ENCODE measurements around the gene STRA8.
"Not testable (repeated sequence)": the region's sequence is repeated elsewhere in the genome, so short reads cannot be mapped to it uniquely, and the experiment has no call there.

STRA8 gene

GRCh38 chr7:135206941-135207391 lies 26.7 kb upstream of the STRA8 start:
- no peak for DNase-seq

- peak; percentile 14 for DNase-seq
Measured at GRCh38 chr7:135207406-135208101, 26.1 kb upstream of the STRA8 start.

GRCh38 chr7:135208102-135208793 lies 25.4 kb upstream of the STRA8 start:
- no peak for DNase-seq

- no peak for DNase-seq
Measured at GRCh38 chr7:135209225-135209834, 24.3 kb upstream of the STRA8 start.

GRCh38 chr7:135210888-135211178 lies 22.8 kb upstream of the STRA8 start:
- DNase-seq = no peak

- DNase-seq = peak; percentile 93
Measured at GRCh38 chr7:135211179-135211945, 22.3 kb upstream of the STRA8 start, which contains the start of gene WDR91. Gene WDR91, minus strand, starts transcription at chr7:135211526. Its CDS starts 24 bp downstream, at chr7:135211502.

- not testable (repeated sequence) for DNase-seq
Measured at GRCh38 chr7:135211946-135212685, 21.5 kb upstream of the STRA8 start.

- DNase-seq = no peak
Measured at GRCh38 chr7:135213831-135214230, 19.8 kb upstream of the STRA8 start.

GRCh38 chr7:135215180-135215579 lies 18.5 kb upstream of the STRA8 start:
- no peak for DNase-seq

GRCh38 chr7:135215698-135216097 lies 17.9 kb upstream of the STRA8 start:
- no peak for DNase-seq

- no peak for DNase-seq
Measured at GRCh38 chr7:135217645-135218509, 15.8 kb upstream of the STRA8 start.

- DNase-seq = no peak
Measured at GRCh38 chr7:135224027-135224426, 9.6 kb upstream of the STRA8 start.

- no peak for DNase-seq
Measured at GRCh38 chr7:135231686-135232085, 2.0 kb upstream of the STRA8 start.

GRCh38 chr7:135232087-135232486 lies 1.6 kb upstream of the STRA8 start:
- DNase-seq = no peak

- DNase-seq = no peak
Measured at GRCh38 chr7:135232720-135233119, 918 bp upstream of the STRA8 start.

GRCh38 chr7:135234095-135234494 lies 457 bp downstream of the STRA8 start:
- not testable (repeated sequence) for DNase-seq

- no peak for DNase-seq
Measured at GRCh38 chr7:135234727-135235126, 1.1 kb downstream of the STRA8 start.

GRCh38 chr7:135235841-135236240 lies 2.2 kb downstream of the STRA8 start:
- DNase-seq = no peak

- no peak for DNase-seq
Measured at GRCh38 chr7:135236727-135237126, 3.1 kb downstream of the STRA8 start.

- DNase-seq = no peak
Measured at GRCh38 chr7:135238112-135238744, 4.6 kb downstream of the STRA8 start.

GRCh38 chr7:135239263-135239662 lies 5.6 kb downstream of the STRA8 start:
- DNase-seq = no peak
